GM21619 (cell line): ENCODE results near the gene RNF8.

Experiments
- ATAC-seq: cut with Tn5 transposase; IDR thresholded peaks from one replicate; pipeline ENCODE4 v1.9.1; 2021; ENCODE audit not compliant: unreplicated experiment

The RNF8 gene

GRCh38 chr6:37357288-37357687, 3.5 kb downstream of the RNF8 start:
- no peak for ATAC-seq

DNA sequence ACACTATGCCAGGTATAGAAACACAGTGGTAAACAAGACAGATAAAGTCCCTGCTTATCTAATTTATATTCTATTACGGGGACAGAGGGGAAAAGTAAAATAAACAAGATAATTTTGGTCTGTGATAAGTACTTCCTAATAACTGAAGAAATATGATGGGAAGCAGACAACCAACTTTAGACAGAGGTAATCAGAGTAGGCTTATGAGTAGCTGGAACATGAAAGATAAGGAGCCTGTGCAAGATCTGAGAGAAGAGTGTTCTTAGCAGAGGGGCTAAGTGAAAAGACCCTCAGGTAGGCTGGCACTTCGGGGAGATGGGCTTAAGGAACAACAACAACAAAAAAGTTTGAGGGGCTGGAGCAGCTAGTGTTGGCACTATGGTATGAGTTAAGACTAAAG, 4.1 kb downstream of the RNF8 start:
- ATAC-seq = no peak

- no peak for ATAC-seq
Observed at GRCh38 chr6:37359039-37359438, 5.3 kb downstream of the RNF8 start.

- no peak for ATAC-seq
Observed at GRCh38 chr6:37362101-37362828, 8.5 kb downstream of the RNF8 start.

DNA sequence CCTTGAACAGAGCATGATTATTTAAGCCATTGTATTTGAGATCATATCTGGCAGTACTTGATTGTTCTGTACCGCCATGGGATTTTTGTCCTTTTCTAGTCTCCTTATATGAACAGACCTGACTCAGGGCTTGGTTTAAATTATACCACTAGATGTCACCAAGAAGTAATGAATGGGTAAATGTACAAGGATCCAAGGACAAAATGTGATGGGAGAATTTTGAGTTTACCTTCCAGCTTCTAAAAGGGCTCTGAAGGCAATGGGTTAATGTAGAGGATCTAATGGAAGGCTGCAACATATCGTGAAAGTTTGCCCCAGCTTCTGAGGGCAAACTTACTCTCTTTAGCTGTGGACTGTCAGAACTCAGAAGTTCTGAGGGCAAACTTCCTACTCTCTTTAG, 12.0 kb downstream of the RNF8 start:
- no peak for ATAC-seq

DNA sequence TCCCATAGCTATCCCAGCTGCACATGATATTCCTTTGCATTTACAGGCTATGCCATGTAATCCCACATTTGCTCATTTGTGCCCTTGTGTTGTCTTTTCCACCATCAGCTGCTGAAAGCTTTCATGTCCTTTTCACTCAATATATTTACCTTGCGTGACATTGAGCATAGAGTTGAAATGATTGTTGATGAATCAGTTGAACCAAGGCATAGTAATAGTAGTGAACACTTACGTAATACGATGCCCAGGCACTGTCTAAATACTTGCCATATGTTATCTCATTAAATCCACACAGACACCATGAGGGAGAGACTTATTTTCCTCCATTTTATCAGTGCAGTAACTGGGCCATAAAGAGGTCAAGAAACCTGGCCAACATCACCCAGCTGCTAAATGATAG, 13.1 kb downstream of the RNF8 start:
- no peak for ATAC-seq

DNA sequence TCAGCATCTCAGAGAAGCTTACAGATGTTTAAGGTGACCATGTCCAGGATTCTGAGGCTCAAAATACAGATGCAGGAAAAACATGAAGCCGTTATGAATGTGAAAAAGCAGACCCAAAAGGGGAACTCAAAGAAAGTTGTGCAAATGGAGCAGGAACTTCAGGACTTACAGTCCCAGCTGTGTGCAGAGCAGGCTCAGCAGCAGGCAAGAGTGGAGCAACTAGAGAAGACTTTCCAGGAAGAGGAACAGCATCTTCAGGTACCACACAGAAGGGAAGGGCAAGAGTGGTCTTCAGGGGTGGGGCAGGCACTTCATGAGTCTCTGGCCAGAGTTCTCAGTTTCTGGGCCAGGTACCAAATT, 15.2 kb downstream of the RNF8 start:
- no peak for ATAC-seq

GRCh38 chr6:37369321-37370201, 15.8 kb downstream of the RNF8 start:
- no peak for ATAC-seq

GRCh38 chr6:37371154-37372083, 17.6 kb downstream of the RNF8 start:
- no peak for ATAC-seq

GRCh38 chr6:37372116-37372515, 18.3 kb downstream of the RNF8 start:
- no peak for ATAC-seq

GRCh38 chr6:37373822-37374471, 20.2 kb downstream of the RNF8 start:
- ATAC-seq = no peak

GRCh38 chr6:37375376-37375775, 21.6 kb downstream of the RNF8 start:
- ATAC-seq = no peak

DNA sequence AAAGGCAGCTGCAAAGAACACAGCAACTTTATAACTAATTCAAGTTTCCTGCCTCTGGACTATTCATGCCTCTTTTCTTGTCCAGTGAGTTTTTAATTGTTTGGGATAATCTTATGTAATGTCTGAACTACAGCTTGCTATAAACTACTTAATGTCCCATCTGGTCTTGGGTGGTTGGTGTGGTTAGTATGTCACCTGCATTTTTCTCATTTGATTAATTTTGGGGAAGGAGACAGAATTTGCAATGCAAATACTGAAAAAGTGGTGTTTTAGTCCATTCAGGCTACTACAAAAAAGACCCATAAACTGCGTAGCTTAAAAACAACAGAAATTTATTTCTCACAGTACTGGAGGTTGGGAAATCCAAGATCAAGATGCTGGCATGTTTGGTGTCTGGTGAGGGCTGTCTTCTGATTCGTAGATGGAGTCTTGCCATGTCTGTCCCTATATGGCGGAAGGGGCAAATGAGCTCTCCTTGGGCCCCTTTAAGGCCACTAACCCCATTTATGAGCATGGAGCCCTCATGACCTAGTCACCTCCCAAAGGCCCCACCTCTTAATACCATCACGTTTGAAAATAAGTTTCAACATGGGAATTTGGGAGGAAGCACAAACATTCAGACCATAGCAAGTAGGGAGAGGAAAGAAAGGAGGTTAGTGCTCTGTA, 22.4 kb downstream of the RNF8 start:
- ATAC-seq = no peak

DNA sequence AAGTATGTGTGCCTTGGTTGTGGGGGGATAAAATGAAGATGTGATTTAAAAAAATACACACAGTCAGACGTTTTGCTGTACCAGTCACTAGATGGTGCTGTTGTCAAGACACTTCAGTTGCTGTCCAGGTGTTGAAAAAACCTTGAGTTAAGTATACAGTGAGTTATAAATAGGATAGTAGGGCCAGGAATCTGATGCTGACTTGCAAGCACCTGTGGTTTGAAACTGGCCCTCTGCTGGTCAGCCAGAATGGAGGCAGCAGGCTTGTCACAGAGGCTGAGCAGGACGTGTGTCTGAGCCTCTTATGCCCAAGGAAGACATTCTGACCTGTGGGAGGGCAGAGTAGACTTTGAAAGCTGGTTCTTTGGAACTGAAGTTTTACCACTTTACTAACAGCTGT, 27.8 kb downstream of the RNF8 start:
- ATAC-seq = no peak

GRCh38 chr6:37382994-37383765, 29.4 kb downstream of the RNF8 start:
- ATAC-seq = no peak

DNA sequence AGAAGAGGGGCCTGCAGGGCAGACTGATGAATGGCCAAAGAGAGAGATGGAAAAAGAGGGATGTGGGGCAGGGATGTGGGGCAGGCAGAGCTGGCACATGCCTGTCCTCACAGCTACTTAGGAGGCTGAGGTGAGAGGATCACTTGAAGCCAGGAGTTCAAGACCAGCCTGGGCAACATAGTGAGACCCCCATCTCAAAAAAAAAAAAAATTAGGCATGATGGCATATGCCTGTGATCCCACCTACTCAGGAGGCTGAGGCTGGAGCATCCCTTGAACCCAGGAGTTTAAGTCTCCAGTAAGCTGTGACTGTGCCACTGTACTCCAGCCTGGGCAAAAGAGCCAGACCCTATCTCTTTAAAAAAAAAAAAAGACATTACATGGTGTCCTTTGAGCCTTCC, 34.8 kb downstream of the RNF8 start:
- no peak for ATAC-seq

GRCh38 chr6:37389857-37390256, 36.1 kb downstream of the RNF8 start:
- ATAC-seq = no peak

DNA sequence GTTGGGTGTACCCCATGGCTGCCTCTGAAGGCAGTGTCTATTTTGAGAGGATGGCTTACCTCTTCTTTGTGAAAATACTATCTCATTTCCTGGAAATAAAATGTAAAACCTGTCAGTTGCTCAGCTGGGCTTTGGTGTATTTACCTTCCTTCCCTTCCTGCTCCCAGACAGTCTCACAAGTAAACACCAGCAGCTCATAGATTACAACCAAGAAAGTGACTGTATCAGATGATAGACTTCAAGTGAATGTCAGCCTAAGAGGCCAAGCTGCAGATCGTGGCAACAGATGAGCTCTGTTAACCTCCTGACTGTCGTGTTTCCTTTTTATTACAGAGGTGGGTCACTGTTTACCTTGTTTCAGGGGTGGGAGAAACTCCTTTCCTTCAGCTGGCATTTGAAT, 37.3 kb downstream of the RNF8 start:
- ATAC-seq = no peak

DNA sequence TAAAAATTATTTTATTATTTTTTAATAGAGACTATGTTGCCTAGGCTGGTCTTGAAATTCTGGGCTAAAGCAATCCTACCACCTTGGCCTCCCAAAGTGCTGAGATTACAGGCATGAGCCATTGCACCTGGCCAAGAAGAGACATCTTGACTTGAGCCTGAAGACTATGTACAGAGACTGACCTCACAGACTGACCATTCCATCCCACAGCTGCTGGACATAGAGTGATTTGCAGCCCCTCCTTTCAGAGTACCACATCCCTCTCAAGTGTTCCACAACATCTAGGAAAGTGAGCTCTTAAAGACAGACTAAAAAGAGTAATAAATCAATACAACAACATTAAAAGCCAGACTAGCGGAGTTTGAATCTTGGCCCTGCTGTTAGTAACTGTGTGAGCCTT, 39.0 kb downstream of the RNF8 start:
- ATAC-seq = no peak
